NCI-H460 (cell line): ENCODE results near the gene CD63. TPM values are rescaled to one million over a fixed set of nuclear protein-coding genes. Genes with fewer than 3 reads are reported as not detected.
A peak's percentile ranks its signal among the peaks of the same experiment; 100 is the strongest.

Experiments used
- DNase-seq: peaks from one replicate; pipeline ENCODE4 v3.0.0-alpha.2; 2016; ENCODE audit warnings: low read depth; ENCODE audit errors: extremely low read depth
- total RNA-seq: library from RNA; depleted of rRNA; stranded (reverse); fragments of >200 nt; shearing (Covaris generic); gene quantifications from 2 replicates; pipeline ENCODE4 v1.2.3, GENCODE V29; 2014

CD63 gene
- total RNA-seq, 1 experiment from 2014 or later = 434 TPM

DNA sequence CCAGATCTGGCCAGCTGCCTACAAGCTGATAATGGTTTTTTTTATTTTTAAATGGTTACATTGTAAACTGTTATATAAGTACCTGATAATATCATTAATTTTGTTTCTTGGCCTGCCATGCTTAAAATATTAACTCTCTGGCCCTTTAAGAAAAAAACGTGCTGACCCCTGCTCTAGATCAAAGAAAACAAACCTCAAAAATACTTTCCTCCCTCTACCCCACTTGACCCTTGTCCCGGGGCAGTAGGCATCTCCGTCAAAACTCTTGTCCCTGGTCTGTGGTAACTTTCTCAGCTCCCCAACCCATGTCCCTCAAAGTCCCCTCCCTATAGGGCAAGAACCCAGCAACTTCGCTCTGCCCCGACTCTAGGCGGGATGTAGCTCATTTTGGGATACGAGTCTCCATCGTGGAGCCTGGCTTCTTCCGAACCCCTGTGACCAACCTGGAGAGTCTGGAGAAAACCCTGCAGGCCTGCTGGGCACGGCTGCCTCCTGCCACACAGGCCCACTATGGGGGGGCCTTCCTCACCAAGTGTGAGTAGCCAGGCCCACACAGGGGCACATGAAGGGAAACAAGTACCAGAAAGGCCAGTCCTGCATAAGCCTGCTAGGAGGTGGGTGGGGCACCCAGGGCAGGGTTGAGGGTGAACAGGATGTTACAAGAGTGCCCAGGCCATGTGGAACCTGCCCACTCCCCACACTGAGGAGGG lies 5.1 kb downstream of the CD63 start:
- no peak for DNase-seq

DNA sequence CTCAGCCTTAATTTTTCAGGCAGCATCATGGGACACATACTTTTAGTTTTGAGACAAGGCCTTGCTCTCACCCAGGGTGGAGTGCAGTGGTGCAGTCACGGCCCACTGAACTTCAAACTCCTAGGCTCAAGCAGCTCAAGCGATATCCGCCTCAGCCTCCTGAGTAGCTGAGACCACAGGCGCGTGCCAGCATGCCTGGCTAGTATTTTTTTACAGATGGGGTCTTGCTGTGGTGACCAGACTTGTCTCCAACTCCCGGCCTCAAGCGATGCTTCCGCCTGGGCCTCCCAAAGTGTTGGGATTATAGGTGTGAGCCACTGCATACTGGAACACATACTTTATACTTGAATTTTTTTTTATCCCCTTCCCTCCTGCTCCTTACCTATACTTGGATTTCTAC lies 5.9 kb downstream of the CD63 start:
- no peak for DNase-seq

DNA sequence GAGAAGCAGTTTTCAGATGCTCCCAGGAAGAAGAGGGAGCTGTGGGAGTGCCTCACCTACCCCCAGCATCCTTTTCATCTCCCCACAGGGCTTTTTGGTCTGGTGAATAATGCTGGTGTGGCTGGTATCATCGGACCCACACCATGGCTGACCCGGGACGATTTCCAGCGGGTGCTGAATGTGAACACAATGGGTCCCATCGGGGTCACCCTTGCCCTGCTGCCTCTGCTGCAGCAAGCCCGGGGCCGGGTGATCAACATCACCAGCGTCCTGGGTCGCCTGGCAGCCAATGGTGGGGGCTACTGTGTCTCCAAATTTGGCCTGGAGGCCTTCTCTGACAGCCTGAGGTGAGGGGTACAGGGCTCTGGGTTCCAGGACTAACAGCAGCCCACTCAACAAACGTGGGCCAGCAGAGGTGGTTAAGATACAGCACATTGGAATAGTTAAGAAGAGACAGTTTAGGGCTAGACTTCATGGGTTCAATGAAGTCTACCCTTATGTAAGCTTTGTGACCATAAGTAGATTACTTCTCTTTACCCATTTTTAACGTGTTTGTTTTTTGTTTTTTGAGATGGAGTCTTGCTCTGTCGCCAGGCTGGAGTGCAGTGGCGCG lies 7.1 kb downstream of the CD63 start:
- DNase-seq = no peak

- peak; percentile 47 for DNase-seq
Observed at GRCh38 chr12:55720894-55721444, 7.8 kb downstream of the CD63 start.

DNA sequence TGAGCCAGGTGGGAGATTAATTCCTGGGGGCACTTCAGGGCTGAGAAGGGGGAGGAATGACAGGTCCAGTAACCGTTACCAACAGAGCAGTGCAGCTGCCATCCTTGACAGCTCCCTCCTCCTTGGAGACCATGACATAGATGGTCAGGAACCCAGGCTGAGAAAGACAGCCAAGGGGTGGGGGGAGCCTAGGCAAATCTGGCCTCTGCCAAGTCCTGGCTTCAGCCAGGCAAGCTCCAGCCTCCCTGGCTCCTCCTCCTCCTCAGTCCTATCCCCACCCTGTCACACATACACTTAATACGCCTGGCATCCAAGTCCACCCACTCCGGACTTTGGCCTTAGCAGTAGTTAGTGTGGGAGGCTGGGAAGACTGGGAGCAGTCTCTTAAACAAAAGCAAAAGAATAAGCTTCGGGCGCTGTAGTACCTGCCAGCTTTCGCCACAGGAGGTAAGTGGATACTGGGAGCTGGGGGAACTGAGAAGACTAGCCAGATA lies 8.7 kb downstream of the CD63 start, which contains the start of gene RDH5:
TSS of gene RDH5 (plus strand) at position 323 of the 494 bp plus-strand sequence. CDS start 792 bp downstream, outside the sequence.
- no peak for DNase-seq

DNA sequence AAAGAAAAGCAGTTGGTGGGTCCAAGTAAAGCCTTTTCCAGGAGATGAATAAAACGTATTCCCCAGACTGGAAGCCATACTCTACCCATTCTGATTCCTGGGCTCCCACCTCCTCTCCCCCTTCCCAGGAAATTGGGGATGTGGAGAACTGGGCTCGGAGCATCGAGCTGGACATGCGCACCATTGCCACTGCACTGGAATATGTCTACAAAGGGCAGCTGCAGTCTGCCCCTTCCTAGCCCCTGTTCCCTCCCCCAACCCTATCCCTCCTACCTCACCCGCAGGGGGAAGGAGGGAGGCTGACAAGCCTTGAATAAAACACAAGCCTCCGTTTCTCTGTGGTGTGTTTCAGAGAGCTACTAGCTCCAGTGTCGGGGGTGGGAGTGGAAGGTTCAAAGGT lies 9.4 kb downstream of the CD63 start:
- no peak for DNase-seq

DNA sequence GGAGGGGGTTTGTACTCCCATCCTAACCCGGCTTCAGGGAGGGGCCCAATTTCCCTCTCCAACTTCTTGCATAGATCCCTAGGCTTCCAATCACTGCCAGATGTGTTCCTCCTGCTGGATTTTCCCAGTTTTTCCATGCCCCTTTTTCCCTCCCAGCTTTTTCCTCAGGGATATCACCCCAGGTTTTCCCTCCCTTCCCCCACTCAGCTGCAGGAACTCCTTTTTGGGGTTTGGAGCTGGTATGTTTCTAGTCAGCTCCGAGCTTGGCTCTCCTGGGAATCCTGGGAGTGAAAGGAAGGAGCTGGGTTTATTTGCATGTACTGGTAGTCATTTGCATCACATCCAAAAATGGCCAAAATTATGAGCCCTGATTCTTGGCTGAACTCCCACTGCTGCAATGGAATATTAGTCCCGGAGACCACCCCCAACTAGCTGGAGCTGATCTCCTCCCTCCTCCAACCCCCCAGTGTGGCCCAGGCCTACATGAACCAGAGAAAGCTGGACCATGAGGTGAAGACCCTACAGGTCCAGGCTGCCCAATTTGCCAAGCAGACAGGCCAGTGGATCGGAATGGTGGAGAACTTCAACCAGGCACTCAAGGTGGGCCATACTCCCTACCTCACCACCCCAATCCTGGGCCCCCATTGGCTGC lies 10.1 kb downstream of the CD63 start:
- no peak for DNase-seq

DNA sequence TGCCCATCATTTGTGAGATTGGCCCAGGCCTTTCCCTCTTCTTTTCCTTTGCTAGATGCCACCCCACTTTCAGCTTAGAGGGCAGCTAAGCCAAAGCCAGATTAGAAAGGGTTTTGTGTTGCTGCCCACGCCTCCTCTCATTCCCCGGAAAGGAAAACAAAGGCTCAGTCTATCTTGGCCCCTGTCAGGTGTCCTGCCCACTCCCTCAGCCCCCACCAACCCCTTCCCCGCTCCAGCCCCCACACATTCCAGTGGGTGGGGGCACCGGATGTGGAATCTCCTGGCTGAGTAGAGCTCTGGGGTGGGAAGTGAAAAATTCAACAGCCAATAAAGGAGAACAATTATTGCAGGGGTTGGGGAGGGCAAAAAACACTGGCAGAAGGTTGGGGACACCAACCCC lies 10.8 kb downstream of the CD63 start:
- no peak for DNase-seq

DNA sequence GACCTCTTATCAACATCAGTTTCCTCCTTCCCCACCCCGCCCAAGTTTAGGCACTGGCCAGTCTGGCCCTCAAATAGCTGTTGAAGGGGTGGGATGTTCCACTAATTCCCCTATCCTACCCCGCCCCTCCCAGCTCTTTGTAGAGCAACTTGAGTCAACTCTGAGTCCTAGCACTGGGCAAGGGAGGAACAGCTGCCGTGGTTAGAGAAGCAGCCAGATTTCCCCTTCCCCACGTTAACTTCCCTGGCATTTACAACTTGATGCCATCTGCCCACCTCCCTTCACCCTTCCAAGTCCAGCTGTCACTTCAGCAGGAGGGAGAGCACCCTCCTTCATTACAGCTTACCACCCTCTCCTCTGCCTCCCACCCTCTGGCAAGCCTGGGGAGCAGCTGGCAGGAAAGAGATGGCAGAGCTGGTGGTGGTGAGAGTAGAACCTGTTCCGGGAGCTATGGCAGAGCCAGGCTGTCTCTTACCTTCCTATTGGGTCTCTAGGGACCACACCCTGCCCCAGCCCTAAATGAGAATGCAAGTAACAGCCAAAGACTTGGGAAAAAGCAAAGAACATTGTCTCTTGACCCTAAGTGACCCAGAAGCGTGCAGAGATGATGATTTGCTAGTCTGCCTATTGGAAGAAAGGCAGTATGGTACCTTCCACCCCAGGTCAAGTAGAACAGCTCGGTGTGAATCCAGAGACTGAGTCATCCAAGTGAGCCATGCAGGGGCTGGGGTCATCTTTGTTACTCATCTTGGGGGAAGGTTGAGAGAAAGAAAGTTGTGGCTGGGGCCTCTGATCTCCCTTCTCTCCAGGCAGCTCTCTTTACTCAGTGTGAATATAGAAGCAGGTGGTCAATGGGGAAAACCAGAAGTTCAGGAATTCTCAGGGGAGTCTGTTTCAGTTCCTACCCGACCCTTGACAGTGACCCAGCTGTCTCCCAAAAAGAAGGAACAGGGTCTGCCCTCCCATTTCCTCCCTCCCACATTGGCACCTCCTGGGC lies 11.5 kb downstream of the CD63 start:
- DNase-seq = no peak

DNA sequence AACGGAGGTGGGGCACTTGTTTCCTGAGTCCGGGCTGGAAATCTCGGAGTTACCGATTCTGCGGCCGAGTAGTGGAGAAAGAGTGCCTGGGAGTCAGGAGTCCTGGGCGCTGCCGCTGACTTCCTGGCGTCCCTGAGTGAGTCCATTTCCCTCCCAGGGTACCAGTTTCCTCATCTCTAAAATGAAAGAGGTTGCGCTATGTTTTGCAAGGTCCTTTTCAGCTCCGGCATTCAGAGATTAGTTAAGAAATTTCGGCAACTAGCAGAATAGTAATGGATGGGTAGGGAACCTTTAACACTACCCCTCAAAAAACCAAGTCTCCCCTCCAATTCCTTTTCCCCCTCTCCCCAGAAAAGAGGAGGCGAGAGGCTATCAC lies 12.2 kb downstream of the CD63 start:
- DNase-seq = no peak

DNA sequence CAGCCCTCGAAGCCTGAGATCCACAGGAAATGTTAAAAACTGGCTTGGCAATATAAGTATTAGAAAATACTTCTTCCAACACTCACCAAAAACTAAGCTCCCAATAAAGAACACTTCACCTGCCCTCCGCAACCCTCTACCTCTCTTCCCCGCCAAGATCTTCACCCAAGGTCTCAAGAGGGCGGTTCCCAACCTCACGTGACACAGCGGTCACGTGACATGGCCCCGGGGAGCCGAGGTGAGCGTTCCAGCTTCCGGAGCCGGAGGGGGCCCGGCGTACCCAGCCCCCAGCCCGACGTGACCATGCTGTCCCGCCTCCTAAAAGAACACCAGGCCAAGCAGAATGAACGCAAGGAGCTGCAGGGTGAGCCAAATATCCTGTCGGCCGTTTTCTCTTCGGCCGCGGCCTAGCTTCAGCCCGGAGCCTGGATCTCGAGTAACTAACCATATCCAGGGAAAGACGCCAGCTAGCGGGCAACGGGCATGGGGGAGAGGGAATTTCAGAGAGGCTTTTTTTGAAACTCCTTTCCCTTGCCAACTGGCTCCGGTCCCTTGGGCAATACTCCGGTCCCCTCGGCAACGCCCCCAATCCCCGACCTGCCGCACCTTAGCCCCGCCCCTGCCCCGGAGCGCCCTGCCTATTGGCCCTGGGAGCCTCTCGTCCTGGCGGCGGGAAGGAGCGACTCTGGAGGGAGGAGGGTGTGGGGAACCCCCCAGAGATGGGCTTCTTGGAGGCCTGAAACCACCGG lies 12.8 kb downstream of the CD63 start, which contains the start of gene BLOC1S1:
TSS of gene BLOC1S1 (plus strand) at position 214 of the 749 bp plus-strand sequence. CDS start at position 220, 6 bp downstream.
- DNase-seq = peak; percentile 90

DNA sequence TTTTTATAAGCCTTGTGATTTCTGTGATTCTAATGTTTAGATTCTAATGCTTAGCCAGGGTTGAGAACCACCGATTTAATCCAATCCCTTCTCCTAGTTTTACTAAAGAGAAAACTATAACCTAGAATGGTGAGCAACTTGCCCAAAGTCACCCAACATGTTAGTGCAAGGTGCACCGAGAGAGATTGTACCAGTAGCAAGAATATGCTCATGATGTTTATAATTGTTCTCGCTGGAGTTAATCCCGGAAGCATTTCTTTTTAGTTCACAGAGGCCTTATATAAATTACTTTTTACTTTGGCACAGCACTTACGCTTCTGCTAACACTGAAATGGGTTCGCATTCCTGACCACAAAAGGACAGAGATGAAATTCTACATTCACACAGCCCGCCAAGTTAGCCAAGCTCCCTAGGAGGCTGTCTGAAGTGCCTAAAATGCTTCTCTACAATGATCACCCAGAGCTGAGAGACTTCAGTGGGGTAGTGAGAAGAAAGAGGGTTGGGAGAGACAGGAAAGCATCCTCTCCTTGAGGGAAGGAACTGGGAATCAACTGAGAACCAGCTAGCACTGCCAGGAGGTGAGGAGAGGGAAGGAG lies 13.5 kb downstream of the CD63 start:
- no peak for DNase-seq

GRCh38 chr12:55713721-55714120 lies 15.1 kb downstream of the CD63 start:
- DNase-seq = no peak

GRCh38 chr12:55712700-55713415 lies 16.0 kb downstream of the CD63 start:
- DNase-seq = no peak

- no peak for DNase-seq
Observed at GRCh38 chr12:55711786-55712553, 16.8 kb downstream of the CD63 start.

DNA sequence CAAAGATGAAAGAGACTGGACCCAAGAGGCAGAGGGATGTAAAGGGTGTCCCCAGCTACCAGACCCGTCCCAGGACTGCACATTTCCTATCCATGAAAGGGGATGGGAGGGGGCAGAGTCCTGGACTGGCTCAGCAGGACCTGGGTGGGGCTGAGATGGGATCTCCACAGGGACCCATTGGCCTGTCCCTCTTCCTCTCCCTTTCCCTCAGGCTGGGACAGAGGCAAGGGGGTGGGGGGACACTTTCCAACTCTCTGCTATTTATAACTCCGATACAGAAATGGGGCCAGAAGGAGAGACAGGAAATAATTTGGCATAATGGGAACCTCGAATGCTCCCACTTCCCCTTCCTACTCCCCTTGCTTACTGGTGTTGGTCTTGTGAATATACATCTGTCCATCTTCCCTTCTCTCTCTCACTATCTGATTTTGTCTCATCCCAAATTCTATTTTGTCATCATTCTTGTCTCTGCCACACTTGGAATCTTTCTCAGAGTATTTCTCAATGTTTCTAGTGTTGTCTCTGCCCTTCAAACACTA lies 20.0 kb downstream of the CD63 start:
- DNase-seq = no peak
